A549 (cell line): ENCODE measurements around the gene RCSD1. TPM values are rescaled to one million over a fixed set of nuclear protein-coding genes. Genes with fewer than 3 reads are reported as not detected.

Experiments used
- ATAC-seq, 2 experiments: fragments of 200-7000 bp in 1 of 2; fragments of >200 bp in 1 of 2; cut with Nextera tagmentation in 1 of 2; cut with Tn5 transposase in 1 of 2; 3 replicates each; pipeline versions ENCODE4 v1.8.0 to v1.9.1; 2018 to 2020; ENCODE audit warnings: mild to moderate bottlenecking in 1 of 2, moderate library complexity in 1 of 2
- CTCF ChIA-PET: fragments of 300-600 bp; sonication (Branson Sonifier 250); formaldehyde crosslinking; extraction: SDS; loops from one replicate; lab custom pipeline; 2021; ENCODE audit warnings: antibody characterized with exemption, inconsistent platforms; lab: Yijun Ruan, JAX
- POLR2A ChIA-PET: fragments of 350-600 bp; formaldehyde crosslinking; extraction: SDS; loops from one replicate; lab custom pipeline; 2021; ENCODE audit warnings: antibody characterized with exemption, inconsistent platforms; lab: Yijun Ruan, JAX
- DNase-seq, 2 experiments: peaks; one replicate each; pipeline versions ENCODE4 v3.0.0 to v3.0.0-alpha.2; 2011 to 2016; ENCODE audit warnings: low read depth in 1 of 2, low spot score in 1 of 2
- FAIRE-seq: peaks from 2 replicates; lab custom pipeline; 2011; peaks lifted over from hg19 to GRCh38; lab: Jason Lieb, UNC
- H3K27ac ChIP-seq, 2 experiments: fragments of >200 bp; sonication (Bioruptor Twin); formaldehyde crosslinking; 3 replicates each; pipeline ENCODE4 v1.5.1; 2016 to 2017
- H3K4me1 ChIP-seq: fragments of >200 bp; sonication (Bioruptor Twin); formaldehyde crosslinking; 3 replicates; pipeline ENCODE4 v1.6.1; 2016
- H3K4me2 ChIP-seq: fragments of >200 bp; sonication (Bioruptor Twin); formaldehyde crosslinking; 3 replicates; pipeline ENCODE4 v1.6.1; 2016
- H3K4me3 ChIP-seq: fragments of >200 bp; sonication (Bioruptor Twin); formaldehyde crosslinking; 3 replicates; pipeline ENCODE4 v1.5.1; 2016
- H3K9me3 ChIP-seq: fragments of >200 bp; sonication (Bioruptor Twin); formaldehyde crosslinking; 3 replicates; pipeline ENCODE4 v1.6.1; 2016
- BHLHE40 ChIP-seq: IDR thresholded peaks from 2 replicates; pipeline ENCODE4 v1.6.1; 2012; ENCODE audit warnings: low read depth, low read length, inconsistent platforms
- EHF ChIP-seq: fragments of 250-450 bp; sonication (Bioruptor Pico); IDR thresholded peaks from 2 replicates; pipeline ENCODE4 v1.5.0; 2020; ENCODE audit warnings: mild to moderate bottlenecking
- ELK1 ChIP-seq: fragments of 150-350 bp; IDR thresholded peaks from 2 replicates; pipeline ENCODE4 v1.6.1; 2014; ENCODE audit warnings: low read depth, mild to moderate bottlenecking, low read length
- ESRRA ChIP-seq: fragments of 150-350 bp; IDR thresholded peaks from 2 replicates; pipeline ENCODE4 v1.6.1; 2014; ENCODE audit warnings: mild to moderate bottlenecking, low read length, borderline replicate concordance
- FOSB ChIP-seq: fragments of 250-450 bp; sonication (Bioruptor Pico); IDR thresholded peaks from 2 replicates; pipeline ENCODE4 v1.5.0; 2020; ENCODE audit warnings: mild to moderate bottlenecking, moderate library complexity
- GATA3 ChIP-seq: IDR thresholded peaks from 2 replicates; pipeline ENCODE4 v1.6.1; 2012; ENCODE audit warnings: borderline replicate concordance
- HDAC2 ChIP-seq: fragments of 200-600 bp; sonication (generic); IDR thresholded peaks from 2 replicates; pipeline ENCODE4 v1.6.1; 2016
- HEYL ChIP-seq: fragments of 250-450 bp; sonication (Bioruptor Pico); IDR thresholded peaks from 2 replicates; pipeline ENCODE4 v1.8.0; 2021; ENCODE audit warnings: mild to moderate bottlenecking, moderate library complexity
- HMGXB4 ChIP-seq: fragments of 250-450 bp; sonication (Bioruptor Pico); IDR thresholded peaks from 2 replicates; pipeline ENCODE4 v1.5.0; 2021; ENCODE audit warnings: mild to moderate bottlenecking, moderate library complexity, borderline replicate concordance
- HOXA7 ChIP-seq: fragments of 250-450 bp; sonication (Bioruptor Pico); IDR thresholded peaks from 2 replicates; pipeline ENCODE4 v1.5.0; 2020; ENCODE audit warnings: mild to moderate bottlenecking, moderate library complexity
- HOXB13 ChIP-seq: fragments of 250-450 bp; sonication (Bioruptor Pico); IDR thresholded peaks from 2 replicates; pipeline ENCODE4 v1.5.0; 2020; ENCODE audit warnings: low read depth, mild to moderate bottlenecking, moderate library complexity
- HOXB5 ChIP-seq: fragments of 250-450 bp; sonication (Bioruptor Pico); IDR thresholded peaks from 2 replicates; pipeline ENCODE4 v1.5.0; 2020; ENCODE audit warnings: mild to moderate bottlenecking, moderate library complexity
- KDM5A ChIP-seq: fragments of 200-600 bp; sonication (generic); IDR thresholded peaks from 2 replicates; pipeline ENCODE4 v1.6.1; 2016; ENCODE audit warnings: antibody characterized with exemption, mild to moderate bottlenecking
- MAFK ChIP-seq: fragments of 450-650 bp; IDR thresholded peaks from 2 replicates; pipeline ENCODE4 v1.6.1; 2014; ENCODE audit not compliant: partially characterized antibody
- MAZ ChIP-seq: fragments of 150-350 bp; IDR thresholded peaks from 2 replicates; pipeline ENCODE4 v1.6.1; 2014; ENCODE audit warnings: antibody characterized with exemption, low read depth, low read length, borderline replicate concordance
- NFE2L2 ChIP-seq: fragments of 150-350 bp; conservative IDR thresholded peaks from 2 replicates; pipeline ENCODE4 v1.6.1; 2014; ENCODE audit warnings: low read length
- NR3C1 ChIP-seq: fragments of >200 bp; sonication (Bioruptor Twin); formaldehyde crosslinking; IDR thresholded peaks from 3 replicates; pipeline ENCODE4 v1.6.1; 2017
- PHF8 ChIP-seq: fragments of 200-600 bp; sonication (generic); IDR thresholded peaks from 2 replicates; pipeline ENCODE4 v1.6.1; 2016; ENCODE audit warnings: low read depth, mild to moderate bottlenecking, antibody characterized with exemption, moderate library complexity, borderline replicate concordance
- RAD21 ChIP-seq, 2 experiments: fragments of >200 bp in 1 of 2; sonication (Bioruptor Twin) in 1 of 2; formaldehyde crosslinking in 1 of 2; IDR thresholded peaks in 1 of 2; conservative IDR thresholded peaks in 1 of 2; 2 replicates in 1 of 2; 3 replicates in 1 of 2; pipeline ENCODE4 v1.6.1; 2012 to 2018; ENCODE audit warnings: inconsistent platforms in 1 of 2
- RFX5 ChIP-seq: fragments of 450-650 bp; IDR thresholded peaks from 2 replicates; pipeline ENCODE4 v1.7.1; 2014; ENCODE audit warnings: antibody characterized with exemption, mild to moderate bottlenecking, moderate library complexity
- SREBF2 ChIP-seq: fragments of 450-650 bp; IDR thresholded peaks from 2 replicates; pipeline ENCODE4 v1.6.1; 2014; ENCODE audit warnings: mild to moderate bottlenecking, moderate library complexity
- TFCP2L1 ChIP-seq: fragments of 250-450 bp; sonication (Bioruptor Pico); IDR thresholded peaks from 2 replicates; pipeline ENCODE4 v1.5.0; 2021; ENCODE audit warnings: mild to moderate bottlenecking
- USF2 ChIP-seq: fragments of 450-650 bp; IDR thresholded peaks from 2 replicates; pipeline ENCODE4 v1.6.1; 2014; ENCODE audit warnings: antibody characterized with exemption
- ZNF302 ChIP-seq: fragments of 250-450 bp; sonication (Bioruptor Pico); IDR thresholded peaks from 2 replicates; pipeline ENCODE4 v1.9.0; 2021; ENCODE audit warnings: inconsistent platforms, mild to moderate bottlenecking, moderate library complexity
- WGBS: methylation state at CpG from one replicate; pipeline ENCODE4 v1.1.6; 2017; ENCODE audit errors: missing lambda C conversion rate; 5-methylcytosine and 5-hydroxymethylcytosine counted together
- polyA plus RNA-seq, 4 experiments: library from polyadenylated mRNA; depleted of rRNA in 3 of 4; stranded (reverse); fragments of >200 nt; fragmentation: RNase III in 1 of 4; extraction: RNeasy Plus Mini Kit Qiagen cat#74134 plus additional on column Dnase treatment in 1 of 4; gene quantifications; 2 replicates in 3 of 4; 3 replicates in 1 of 4; pipeline ENCODE4 v1.2.3, GENCODE V29; 2011 to 2017

Gene RCSD1
- polyA plus RNA-seq, 2 of the 4 experiments (the other 2 are of a cell fraction): not detected

- FAIRE-seq (no peak), ATAC-seq (no peak), DNase-seq (no peak)
- Histone ChIP-seq H3K4me3 (no peak overlapping the region), H3K4me1 (no peaks in the 10 kb centered on the region), H3K4me2 (no peak overlapping the region), H3K27ac (no peak overlapping the region), H3K9me3 (no peaks in the 10 kb centered on the region)
- 69% methylated on average over 4 of the region's 4 CpGs for WGBS
- CTCF ChIA-PET: interaction anchor here (0.9 to 2.8 kb wide), 4 partner anchors 9 to 95 kb away, joined by 3 to 10 read pairs (median 3); no protein-coding TSS in a partner anchor
- no peak for TF ChIP-seq BHLHE40
- no peak for TF ChIP-seq HMGXB4 (CRISPR knock-in tag)
- TF ChIP-seq PHF8: no peak
- TF ChIP-seq HOXB5 (CRISPR knock-in tag): no peak
- POLR2A ChIA-PET: no interaction called here
These were observed 77.9 kb downstream of the RCSD1 start for GRCh38 chr1:167707942-167708341.

- no peak for TF ChIP-seq HDAC2
- TF ChIP-seq HMGXB4 (CRISPR knock-in tag): no peak
- TF ChIP-seq HOXB13 (CRISPR knock-in tag): no peak
- TF ChIP-seq RAD21 (conservative IDR thresholded peaks at IDR 0.05 in 1 of 2, IDR thresholded peaks at IDR 0.05 in 1 of 2): no peak
- no peak for TF ChIP-seq PHF8
- TF ChIP-seq, all 56 proteins: peak for 0
- H3K4me1 ChIP-seq: no peaks in the 10 kb centered on the region
- H3K9me3 ChIP-seq: no peaks in the 10 kb centered on the region
- no peak for DNase-seq
- no peak overlapping the region for H3K4me3 ChIP-seq
- ATAC-seq: no peak
- WGBS: 75% methylated on average over 3 of the region's 3 CpGs
- POLR2A ChIA-PET: no interaction called here
- FAIRE-seq: no peak
- no peak overlapping the region for H3K4me2 ChIP-seq
- H3K27ac ChIP-seq: no peak overlapping the region
- CTCF ChIA-PET: interaction anchor here (1.3 to 2.8 kb wide), 2 partner anchors 16 to 21 kb away, joined by 3 to 10 read pairs; no protein-coding TSS in a partner anchor
These were observed 78.9 kb downstream of the RCSD1 start for GRCh38 chr1:167708940-167709389.

GRCh38 chr1:167710836-167711235 is 80.8 kb downstream of the RCSD1 start:
- CTCF ChIA-PET: no interaction called here
- 77% methylated on average over 1 of the region's 1 CpG for WGBS
- POLR2A ChIA-PET: no interaction called here

GRCh38 chr1:167711797-167712196 is 81.8 kb downstream of the RCSD1 start:
- 64% methylated on average over 3 of the region's 3 CpGs for WGBS
- Histone ChIP-seq H3K4me1 (peaks cover under 1% of the 10 kb centered on the region; the same call in 2 of the 3 replicates), H3K4me2 (no peak overlapping the region), H3K4me3 (no peak overlapping the region), H3K27ac (no peak overlapping the region), H3K9me3 (no peaks in the 10 kb centered on the region)
- ChIA-PET CTCF (interaction anchor here (1.0 kb wide), 1 partner anchor 13 kb away, joined by 5 read pairs; no protein-coding TSS in a partner anchor), POLR2A (no interaction called here)
- TF ChIP-seq FOSB (CRISPR knock-in tag) (no peak), GATA3 (no peak), KDM5A (no peak), NR3C1 (no peak), MAFK (no peak), ZNF302 (CRISPR knock-in tag) (no peak), RFX5 (no peak), HEYL (no peak), HOXA7 (CRISPR knock-in tag) (no peak), EHF (CRISPR knock-in tag) (no peak), USF2 (no peak), ELK1 (no peak), MAZ (no peak), TFCP2L1 (CRISPR knock-in tag) (no peak), SREBF2 (no peak)
- FAIRE-seq (no peak), ATAC-seq (no peak), DNase-seq (no peak)

More at GRCh38 chr1:167710836-167711235, 80.8 kb downstream of the RCSD1 start:
- H3K27ac ChIP-seq: no peak overlapping the region
- H3K4me1 ChIP-seq: no peaks in the 10 kb centered on the region
- no peak for ATAC-seq
- no peak for DNase-seq
- no peaks in the 10 kb centered on the region for H3K9me3 ChIP-seq
- H3K4me2 ChIP-seq: no peak overlapping the region
- H3K4me3 ChIP-seq: no peak overlapping the region
- no peak for FAIRE-seq
- TF ChIP-seq NFE2L2: no peak
- TF ChIP-seq HOXB13 (CRISPR knock-in tag): no peak
- no peak for TF ChIP-seq HOXB5 (CRISPR knock-in tag)
- TF ChIP-seq MAFK: no peak
- TF ChIP-seq TFCP2L1 (CRISPR knock-in tag): no peak
- no peak for TF ChIP-seq ESRRA
